GM12801 (cell line): ENCODE data around the gene KIFC3.

Source experiments
- TF ChIP-seq, protein P1 (sequence below): IDR thresholded peaks from one replicate; pipeline ENCODE4 v1.5.1; 2011; ENCODE audit warnings: control low read depth; ENCODE audit not compliant: insufficient read length; ENCODE audit errors: extremely low read depth

The KIFC3 gene

DNA sequence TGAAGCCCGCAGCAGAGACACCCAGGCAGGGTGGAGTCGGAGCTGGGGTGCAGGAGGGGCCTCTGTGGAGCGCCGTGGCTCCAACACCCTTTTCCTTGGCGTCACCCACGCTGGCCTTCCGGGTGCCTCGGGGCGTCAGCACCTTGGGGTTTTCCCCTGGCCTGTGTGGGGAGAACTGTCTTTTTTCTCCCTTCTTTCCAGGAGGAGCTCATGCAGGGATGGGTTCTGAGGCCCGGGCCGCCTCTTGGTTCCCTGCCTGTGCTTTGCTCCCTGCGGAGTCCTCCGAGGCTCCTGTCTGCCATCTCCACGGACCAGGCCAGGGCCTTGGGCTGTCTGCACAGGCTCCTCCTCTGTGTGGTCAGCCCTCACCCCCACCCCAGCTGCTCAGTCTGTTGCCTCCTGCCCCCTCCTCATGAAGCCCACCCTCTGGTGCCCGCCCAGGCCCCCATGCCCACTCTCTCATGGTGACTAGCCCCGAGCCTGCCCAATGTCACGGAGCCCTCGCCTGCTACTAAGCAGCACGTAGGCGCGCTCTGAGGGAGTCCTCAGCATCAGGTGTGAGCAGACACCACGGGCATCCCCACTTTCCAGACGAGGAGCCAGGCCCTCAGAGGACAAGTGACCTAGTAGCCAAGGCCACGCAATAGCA lies 61.7 kb downstream of the KIFC3 start:
- TF ChIP-seq, protein P1, sequence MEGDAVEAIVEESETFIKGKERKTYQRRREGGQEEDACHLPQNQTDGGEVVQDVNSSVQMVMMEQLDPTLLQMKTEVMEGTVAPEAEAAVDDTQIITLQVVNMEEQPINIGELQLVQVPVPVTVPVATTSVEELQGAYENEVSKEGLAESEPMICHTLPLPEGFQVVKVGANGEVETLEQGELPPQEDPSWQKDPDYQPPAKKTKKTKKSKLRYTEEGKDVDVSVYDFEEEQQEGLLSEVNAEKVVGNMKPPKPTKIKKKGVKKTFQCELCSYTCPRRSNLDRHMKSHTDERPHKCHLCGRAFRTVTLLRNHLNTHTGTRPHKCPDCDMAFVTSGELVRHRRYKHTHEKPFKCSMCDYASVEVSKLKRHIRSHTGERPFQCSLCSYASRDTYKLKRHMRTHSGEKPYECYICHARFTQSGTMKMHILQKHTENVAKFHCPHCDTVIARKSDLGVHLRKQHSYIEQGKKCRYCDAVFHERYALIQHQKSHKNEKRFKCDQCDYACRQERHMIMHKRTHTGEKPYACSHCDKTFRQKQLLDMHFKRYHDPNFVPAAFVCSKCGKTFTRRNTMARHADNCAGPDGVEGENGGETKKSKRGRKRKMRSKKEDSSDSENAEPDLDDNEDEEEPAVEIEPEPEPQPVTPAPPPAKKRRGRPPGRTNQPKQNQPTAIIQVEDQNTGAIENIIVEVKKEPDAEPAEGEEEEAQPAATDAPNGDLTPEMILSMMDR, result no peak

DNA sequence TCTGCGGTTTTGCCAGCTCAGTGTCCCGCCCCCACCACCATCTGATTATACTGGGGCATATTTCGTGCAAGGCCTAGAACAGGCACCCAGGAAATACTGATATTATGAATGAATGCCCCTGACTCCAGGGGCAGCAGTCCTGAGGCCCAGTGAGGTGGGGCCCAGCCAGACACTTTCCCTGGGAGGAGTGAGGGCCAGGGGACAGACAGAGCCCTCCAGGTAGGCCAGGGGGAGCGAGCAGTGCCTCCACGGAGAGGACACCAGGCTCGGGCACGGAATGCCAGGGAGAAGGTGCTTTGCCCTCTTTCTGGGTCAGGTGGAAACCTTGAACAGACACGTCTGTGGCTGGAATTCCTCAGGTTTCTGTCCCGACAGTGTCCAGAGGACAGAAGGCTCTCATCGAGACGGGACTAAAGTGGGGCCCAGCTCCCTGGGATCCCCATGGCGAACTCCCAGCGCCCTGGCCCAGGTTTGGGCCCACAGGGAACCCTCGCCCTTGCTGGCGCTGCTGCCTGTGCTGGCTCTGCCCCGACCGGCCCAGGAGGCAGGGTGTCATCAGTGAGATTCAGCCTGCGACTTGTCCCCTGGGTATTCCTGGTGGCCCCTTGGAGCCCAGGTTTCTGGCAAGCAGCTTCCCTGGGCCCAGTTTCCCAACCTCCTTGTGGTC lies 62.4 kb downstream of the KIFC3 start:
- TF ChIP-seq, protein P1, result no peak

DNA sequence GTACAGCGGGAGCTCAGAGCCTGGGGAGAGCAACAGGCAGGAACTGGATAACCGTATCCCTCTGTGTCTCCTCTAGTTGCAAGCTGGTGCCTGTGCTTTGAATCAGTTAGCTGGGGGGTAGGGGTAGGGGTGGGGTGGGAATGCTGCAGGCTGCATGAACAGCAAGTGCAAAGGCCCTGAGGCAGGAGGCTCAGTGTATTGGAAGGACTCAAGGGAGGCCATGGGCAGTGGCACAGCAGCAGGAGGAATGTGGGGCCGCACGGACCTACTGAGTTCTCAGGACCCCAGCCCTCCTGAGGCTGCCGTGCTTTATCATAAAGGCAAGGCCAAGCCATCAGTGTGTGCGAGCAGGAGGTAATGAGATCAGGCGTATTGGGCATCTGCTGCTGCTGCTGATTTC lies 63.4 kb downstream of the KIFC3 start:
- TF ChIP-seq, protein P1, result no peak

DNA sequence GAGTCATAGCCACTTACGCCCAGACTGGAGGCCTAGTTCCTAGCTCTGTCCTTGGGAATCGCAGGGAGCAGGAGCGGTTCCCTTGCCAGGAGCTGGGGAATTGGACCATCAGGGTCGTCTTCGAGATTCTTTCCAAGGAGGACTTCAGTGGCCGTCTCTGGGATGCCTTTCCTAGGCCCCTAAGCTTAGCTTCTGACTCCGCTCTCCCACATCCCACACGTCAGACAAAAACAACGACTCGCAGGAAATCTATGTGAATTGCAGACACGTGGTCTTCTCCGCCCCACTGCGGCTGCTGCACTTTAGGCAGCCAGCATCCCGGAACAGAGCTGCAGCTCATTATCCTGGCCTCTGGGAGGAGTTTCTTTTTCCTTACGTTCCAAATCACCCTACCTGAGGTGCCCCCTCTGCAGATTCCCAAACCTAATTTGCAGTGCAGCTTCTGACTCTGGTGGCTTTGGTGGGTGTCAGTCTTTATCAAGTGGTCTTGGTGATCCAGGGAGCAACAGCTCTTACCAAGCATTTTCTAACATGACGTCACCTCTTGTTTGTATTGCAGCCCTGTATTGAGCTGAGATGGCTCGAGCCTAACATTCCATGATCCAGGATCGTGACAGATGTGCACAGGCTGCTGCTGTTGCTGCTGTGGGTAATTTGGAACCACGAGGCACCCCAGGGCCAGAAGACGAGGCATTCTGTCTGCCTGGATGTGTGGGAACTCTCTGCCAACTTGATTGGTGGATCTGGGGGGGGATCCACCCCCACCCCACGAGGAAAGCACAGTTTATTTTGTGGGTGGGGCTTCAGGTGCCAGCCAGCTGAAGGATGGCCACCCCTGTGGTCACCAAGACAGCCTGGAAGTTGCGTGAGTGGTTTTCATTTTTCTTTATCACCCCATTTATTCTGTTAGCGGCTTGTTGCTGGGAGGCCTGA lies 65.6 kb downstream of the KIFC3 start:
- TF ChIP-seq, protein P1, result no peak

DNA sequence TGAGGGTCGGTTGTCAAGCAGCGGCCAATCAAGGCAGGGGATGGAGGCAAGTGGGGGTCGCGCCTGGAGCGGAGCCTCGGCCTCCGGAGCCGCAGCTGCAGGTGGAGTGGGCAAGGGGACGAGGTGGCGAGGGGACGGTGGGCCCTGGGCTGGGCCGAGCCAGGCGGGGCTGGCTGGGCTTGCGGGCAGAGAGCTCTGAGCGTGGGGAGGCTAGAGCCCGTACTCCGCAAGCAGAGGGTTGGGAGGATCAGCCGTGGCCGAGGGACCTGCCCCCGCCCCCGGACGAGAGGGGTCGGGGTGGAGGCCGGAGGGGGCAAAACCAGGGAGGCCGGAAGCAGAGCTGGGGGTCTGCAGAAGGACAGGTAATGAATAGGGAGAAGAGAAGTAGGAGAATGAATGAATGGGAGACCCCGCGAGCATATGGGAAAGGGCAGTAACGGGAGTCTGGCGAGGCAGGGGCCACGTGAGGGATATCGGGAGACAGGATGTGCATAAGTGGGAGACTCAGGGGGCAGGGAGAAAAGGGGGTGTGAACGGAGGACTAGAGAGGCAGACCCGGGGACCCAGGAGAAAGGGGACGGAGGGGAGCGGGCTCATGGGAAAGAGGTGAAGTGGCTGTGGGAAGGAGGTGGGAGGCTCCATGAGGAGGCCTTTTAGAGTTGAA lies 66.4 kb downstream of the KIFC3 start, which contains the start of gene KATNB1:
TSS of gene KATNB1 (plus strand) at position 16 of the 664 bp plus-strand sequence. CDS start 1,474 bp downstream, outside the sequence.
- TF ChIP-seq, protein P1, result no peak

DNA sequence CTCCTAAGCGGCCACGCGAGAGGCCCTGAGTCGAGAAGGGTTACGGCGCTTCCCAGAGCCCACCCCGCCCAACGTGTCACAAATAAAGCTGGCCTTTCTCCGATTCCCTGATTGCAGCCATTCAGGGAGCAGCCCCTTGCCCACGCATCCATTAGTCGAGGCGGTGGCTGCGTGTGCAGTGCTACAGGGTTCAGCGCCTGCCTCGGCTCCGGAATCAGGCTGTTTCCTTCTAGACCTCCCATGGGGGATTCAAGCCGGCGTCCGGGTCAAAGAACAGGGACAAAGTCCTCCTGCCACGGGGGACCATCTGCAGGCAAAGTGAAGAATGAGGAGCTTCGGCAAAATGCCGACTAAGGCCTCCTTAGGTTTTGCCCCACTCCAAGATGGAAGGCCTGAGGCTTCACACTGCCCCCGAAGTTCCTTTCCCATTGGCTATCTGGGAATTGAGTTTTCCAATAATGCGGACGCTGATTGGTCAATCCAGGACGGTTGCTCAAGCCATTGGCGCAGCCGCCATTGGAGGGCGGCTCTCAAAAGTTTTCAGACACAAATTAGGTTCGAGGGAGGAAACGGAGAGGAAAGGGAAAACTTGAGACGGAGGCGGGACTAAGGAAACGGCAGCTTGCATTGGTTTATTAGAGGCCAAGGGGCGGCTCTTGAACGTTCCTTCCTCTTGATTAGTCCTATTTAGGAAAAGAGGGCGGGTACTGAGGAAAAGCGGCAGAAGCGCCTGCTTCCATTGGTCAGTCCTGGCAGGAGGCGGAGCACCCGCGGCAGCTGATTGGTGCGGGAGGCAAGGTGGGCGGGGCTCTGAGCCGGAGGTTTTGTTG lies 67.2 kb downstream of the KIFC3 start:
- TF ChIP-seq, protein P1, result no peak
